PFSK-1 (cell line): ENCODE measurements around the gene TNS1.

Experiments
- POLR2AphosphoS5 ChIP-seq: IDR thresholded peaks from 2 replicates; pipeline ENCODE4 v1.6.1; 2012; ENCODE audit warnings: low read depth, mild to moderate bottlenecking, control low read depth, low read length, moderate library complexity
- SIN3A ChIP-seq: IDR thresholded peaks from 2 replicates; pipeline ENCODE4 v1.6.1; 2012; ENCODE audit warnings: mild to moderate bottlenecking, low read length, moderate library complexity, borderline replicate concordance; ENCODE audit not compliant: insufficient read depth
- TAF1 ChIP-seq: IDR thresholded peaks from 2 replicates; pipeline ENCODE4 v1.6.1; 2012; ENCODE audit warnings: low read length, control low read depth, borderline replicate concordance; ENCODE audit not compliant: insufficient read depth

- TF ChIP-seq POLR2AphosphoS5 = no peak
- TF ChIP-seq TAF1 = no peak
- no peak for TF ChIP-seq SIN3A
Measured at GRCh38 chr2:217812170-217812569, 190.6 kb downstream of the TNS1 start.
